ENCODE data around the gene PRKRIP1. TPM values are rescaled to one million over a fixed set of nuclear protein-coding genes. Genes with fewer than 3 reads are reported as not detected.
A peak's percentile ranks its signal among the peaks of the same experiment; 100 is the strongest.

The PRKRIP1 gene
- total and polyA plus RNA-seq, 8 donors, result 9.1 to 40.1 (median 11.6) TPM

- DNase-seq (no peak), ATAC-seq (no peak), FAIRE-seq (no peak)
- no peak overlapping the region for H3K27ac ChIP-seq
- WGBS, 2 donors, result 92 to 95% methylated on average over 41 of the region's 41 CpGs
- TF ChIP-seq, protein P1, sequence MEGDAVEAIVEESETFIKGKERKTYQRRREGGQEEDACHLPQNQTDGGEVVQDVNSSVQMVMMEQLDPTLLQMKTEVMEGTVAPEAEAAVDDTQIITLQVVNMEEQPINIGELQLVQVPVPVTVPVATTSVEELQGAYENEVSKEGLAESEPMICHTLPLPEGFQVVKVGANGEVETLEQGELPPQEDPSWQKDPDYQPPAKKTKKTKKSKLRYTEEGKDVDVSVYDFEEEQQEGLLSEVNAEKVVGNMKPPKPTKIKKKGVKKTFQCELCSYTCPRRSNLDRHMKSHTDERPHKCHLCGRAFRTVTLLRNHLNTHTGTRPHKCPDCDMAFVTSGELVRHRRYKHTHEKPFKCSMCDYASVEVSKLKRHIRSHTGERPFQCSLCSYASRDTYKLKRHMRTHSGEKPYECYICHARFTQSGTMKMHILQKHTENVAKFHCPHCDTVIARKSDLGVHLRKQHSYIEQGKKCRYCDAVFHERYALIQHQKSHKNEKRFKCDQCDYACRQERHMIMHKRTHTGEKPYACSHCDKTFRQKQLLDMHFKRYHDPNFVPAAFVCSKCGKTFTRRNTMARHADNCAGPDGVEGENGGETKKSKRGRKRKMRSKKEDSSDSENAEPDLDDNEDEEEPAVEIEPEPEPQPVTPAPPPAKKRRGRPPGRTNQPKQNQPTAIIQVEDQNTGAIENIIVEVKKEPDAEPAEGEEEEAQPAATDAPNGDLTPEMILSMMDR (IDR thresholded peaks at IDR 0.05), result no peak
- H3K36me3 ChIP-seq, result peaks cover 0 to 5% (median 0%) of the 10 kb centered on the region in 3 donors
- intact Hi-C loops (cut with DNase I), result no loop called here
- no peaks in the 10 kb centered on the region for H3K27me3 ChIP-seq
- H3K4me3 ChIP-seq, result no peak overlapping the region
- H3K4me1 ChIP-seq, result no peaks in the 10 kb centered on the region
- H3K9me3 ChIP-seq, result no peaks in the 10 kb centered on the region
These were observed 50.4 kb downstream of the PRKRIP1 start for GRCh38 chr7:102446387-102447156.

- TF ChIP-seq, protein P1 (IDR thresholded peaks at IDR 0.05), result no peak
- 81 to 86% methylated on average over 14 of the region's 14 CpGs for WGBS, 2 donors
These were observed 51.1 kb downstream of the PRKRIP1 start for GRCh38 chr7:102447311-102447710.

DNA sequence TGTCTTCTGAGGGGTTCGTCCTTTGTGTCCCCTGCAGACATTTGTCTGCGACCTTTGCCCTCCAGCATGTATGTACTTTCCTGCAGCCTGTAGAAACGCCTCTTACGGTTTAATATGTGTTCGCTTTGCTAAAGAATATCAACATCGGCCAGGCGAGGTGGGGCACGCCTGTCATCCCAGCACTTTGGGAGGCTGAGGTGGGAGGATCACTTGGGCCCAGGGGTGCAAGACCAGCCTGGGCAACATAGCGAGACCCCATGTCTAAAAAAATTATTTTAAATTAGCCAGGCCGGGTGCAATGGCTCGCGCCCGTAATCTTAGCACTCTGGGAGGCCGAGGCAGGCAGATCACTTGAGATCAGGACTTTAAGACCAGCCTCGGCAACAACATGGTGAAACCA is 53.0 kb downstream of the PRKRIP1 start:
- DNase-seq, result no peak
- Histone ChIP-seq H3K4me3 (no peak overlapping the region), H3K27ac (no peak overlapping the region), H3K36me3 (peaks cover 0 to 5% (median 0%) of the 10 kb centered on the region in 3 donors), H3K9me3 (no peaks in the 10 kb centered on the region), H3K4me1 (no peaks in the 10 kb centered on the region), H3K27me3 (no peaks in the 10 kb centered on the region)
- 95 to 96% methylated on average over 15 of the region's 15 CpGs for WGBS, 2 donors
- TF ChIP-seq, protein P1 (IDR thresholded peaks at IDR 0.05), result no peak
- intact Hi-C loops (cut with DNase I), result no loop called here
- no peak for ATAC-seq
- FAIRE-seq, result no peak

More at GRCh38 chr7:102447311-102447710, 51.1 kb downstream of the PRKRIP1 start:
- intact Hi-C loops (cut with DNase I), result no loop called here
- Histone ChIP-seq H3K36me3 (peaks cover 0 to 5% (median 0%) of the 10 kb centered on the region in 3 donors), H3K27me3 (no peaks in the 10 kb centered on the region), H3K4me3 (no peak overlapping the region), H3K9me3 (no peaks in the 10 kb centered on the region), H3K4me1 (no peaks in the 10 kb centered on the region), H3K27ac (no peak overlapping the region)
- FAIRE-seq (no peak), DNase-seq (no peak), ATAC-seq (no peak)

- intact Hi-C loops (cut with DNase I), result no loop called here
- FAIRE-seq, result no peak
- TF ChIP-seq, protein P1 (IDR thresholded peaks at IDR 0.05), result no peak
- Histone ChIP-seq H3K4me3 (no peak overlapping the region), H3K9me3 (no peaks in the 10 kb centered on the region), H3K36me3 (peaks cover 0 to 5% (median 0%) of the 10 kb centered on the region in 3 donors), H3K27me3 (no peaks in the 10 kb centered on the region), H3K27ac (no peak overlapping the region), H3K4me1 (no peaks in the 10 kb centered on the region)
- peak in 2 of 4 donors; percentile 21 to 23 for ATAC-seq
- 75 to 76% methylated on average over 6 of the region's 6 CpGs for WGBS, 2 donors
- no peak for DNase-seq
These were observed 54.1 kb downstream of the PRKRIP1 start for GRCh38 chr7:102450242-102450641.

Data from pancreas (tissue), 10 donors.